ENCODE results near the gene EGFL8. TPM values are rescaled to one million over a fixed set of nuclear protein-coding genes. Genes with fewer than 3 reads are reported as not detected.

EGFL8 gene
- total and polyA plus RNA-seq, 2 of the 8 experiments (the other 6 are each of a cell fraction or from before 2014, with no cell fraction given), result 5.0 to 9.2 TPM

DNA sequence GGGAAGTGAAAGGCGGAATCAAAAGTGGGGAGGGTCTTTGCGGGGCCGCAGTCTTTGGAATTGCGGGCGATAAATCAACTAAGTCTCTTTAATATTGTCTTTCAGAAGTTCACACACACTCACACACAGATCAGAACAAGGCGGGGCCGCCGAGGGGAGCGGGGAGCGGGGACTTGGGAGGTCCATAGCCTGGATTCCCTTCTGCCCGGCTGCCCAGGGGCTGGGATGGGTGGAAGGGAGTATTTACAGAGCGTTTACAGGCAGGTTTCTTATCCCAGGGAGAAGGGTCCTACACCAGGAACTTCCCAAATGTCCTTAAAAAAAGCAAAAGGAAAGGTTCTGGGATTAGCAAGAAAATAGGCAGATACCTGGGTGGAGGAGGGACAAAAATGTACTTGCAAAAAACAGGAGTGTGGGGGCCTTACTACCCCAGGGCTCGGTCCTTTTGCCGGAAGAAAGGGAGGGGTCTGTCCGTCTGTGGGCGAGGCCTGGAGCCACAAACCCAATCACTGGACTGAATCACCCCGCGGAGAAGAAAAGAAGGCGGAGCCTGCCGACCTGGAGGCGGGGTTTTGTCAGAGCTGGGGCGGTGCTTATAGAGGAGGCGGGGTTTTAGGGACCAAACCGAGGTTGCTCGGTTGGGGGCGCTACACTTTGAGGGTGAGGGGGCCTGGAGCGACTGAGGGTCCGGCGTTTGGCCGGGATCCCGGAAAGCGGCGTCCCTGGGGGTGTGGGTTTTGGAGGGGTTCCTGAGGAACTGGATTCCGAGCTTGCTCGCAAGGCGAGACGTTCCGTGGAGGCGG, 15.9 kb upstream of the EGFL8 start (continued):
- TF ChIP-seq CHD7 (IDR thresholded peaks at IDR 0.05; ENCODE audit: insufficient replicate concordance, low read length) (no peak), KDM4A (IDR thresholded peaks at IDR 0.05; ENCODE audit: low read depth, low read length, severe bottlenecking) (peak; percentile 46)

Measured in H1 (cell line).